Frontal cortex (tissue), 4 donors: ENCODE data around the gene CSTPP1. TPM values are rescaled to one million over a fixed set of nuclear protein-coding genes. Genes with fewer than 3 reads are reported as not detected.
A peak's percentile ranks its signal among the peaks of the same experiment; 100 is the strongest.
"Not testable (repeated sequence)": the region's sequence is repeated elsewhere in the genome, so short reads cannot be mapped to it uniquely, and the experiment has no call there.

Experiments used
- DNase-seq, 2 donors: peaks; one replicate each; pipeline ENCODE4 v3.0.0; 2012; ENCODE audit warnings: low spot score in 2 of 2
- FAIRE-seq: peaks from 2 replicates; lab custom pipeline; 2012; peaks lifted over from hg19 to GRCh38; lab: Jason Lieb, UNC
- total RNA-seq: library from RNA; depleted of rRNA; stranded (reverse); fragments of >200 nt; gene quantifications from one replicate; pipeline ENCODE4 v1.2.3, GENCODE V29; 2014
- donor health status: control.
- donor health status: control.
- donor health status: control.

The CSTPP1 gene
- total RNA-seq, 1 donor from 2014 or later: 46.5 TPM

GRCh38 chr11:46983598-46983997 is 47.0 kb downstream of the CSTPP1 start:
- DNase-seq (no peak), FAIRE-seq (no peak)

- DNase-seq (no peak), FAIRE-seq (no peak)
Measured at GRCh38 chr11:46984548-46984947, 48.0 kb downstream of the CSTPP1 start.

GRCh38 chr11:46984987-46985386 is 48.4 kb downstream of the CSTPP1 start:
- FAIRE-seq (no peak), DNase-seq (no peak)

GRCh38 chr11:46987183-46987582 is 50.6 kb downstream of the CSTPP1 start:
- DNase-seq (no peak), FAIRE-seq (no peak)

- not testable (repeated sequence) for DNase-seq, FAIRE-seq
Measured at GRCh38 chr11:46989810-46990487, 53.4 kb downstream of the CSTPP1 start.

- DNase-seq (no peak), FAIRE-seq (no peak)
Measured at GRCh38 chr11:46991391-46991790, 54.8 kb downstream of the CSTPP1 start.

GRCh38 chr11:46992386-46992785 is 55.8 kb downstream of the CSTPP1 start:
- DNase-seq, FAIRE-seq: not testable (repeated sequence)

- not testable (repeated sequence) for DNase-seq, FAIRE-seq
Measured at GRCh38 chr11:46997796-46998195, 61.2 kb downstream of the CSTPP1 start.

GRCh38 chr11:46999217-46999616 is 62.7 kb downstream of the CSTPP1 start:
- DNase-seq (no peak), FAIRE-seq (no peak)

- FAIRE-seq: no peak
- no peak for DNase-seq
Measured at GRCh38 chr11:47000033-47000432, 63.5 kb downstream of the CSTPP1 start.

GRCh38 chr11:47001781-47002181 is 65.2 kb downstream of the CSTPP1 start:
- no peak for FAIRE-seq
- DNase-seq: no peak

- FAIRE-seq: no peak
- no peak for DNase-seq
Measured at GRCh38 chr11:47002390-47002789, 65.8 kb downstream of the CSTPP1 start.

GRCh38 chr11:47003180-47003877 is 66.8 kb downstream of the CSTPP1 start:
- FAIRE-seq (no peak), DNase-seq (no peak)

GRCh38 chr11:47004595-47005033 is 68.1 kb downstream of the CSTPP1 start:
- peak; percentile 22 to 27 for DNase-seq
- no peak for FAIRE-seq

- DNase-seq: no peak
- FAIRE-seq: no peak
Measured at GRCh38 chr11:47005441-47005840, 68.9 kb downstream of the CSTPP1 start.

- DNase-seq: no peak
- no peak for FAIRE-seq
Measured at GRCh38 chr11:47007579-47007978, 71.0 kb downstream of the CSTPP1 start.

- DNase-seq: no peak
- FAIRE-seq: no peak
Measured at GRCh38 chr11:47010179-47010578, 73.6 kb downstream of the CSTPP1 start.

- no peak for DNase-seq
- FAIRE-seq: no peak
Measured at GRCh38 chr11:47014097-47014496, 77.5 kb downstream of the CSTPP1 start.

GRCh38 chr11:47018637-47019036 is 82.1 kb downstream of the CSTPP1 start:
- no peak for DNase-seq
- FAIRE-seq: no peak

- no peak for FAIRE-seq
- no peak for DNase-seq
Measured at GRCh38 chr11:47020793-47021526, 84.4 kb downstream of the CSTPP1 start.

- no peak for DNase-seq
- no peak for FAIRE-seq
Measured at GRCh38 chr11:47021527-47021818, 84.9 kb downstream of the CSTPP1 start.
